ENCODE data around the gene PLBD1. TPM values are rescaled to one million over a fixed set of nuclear protein-coding genes. Genes with fewer than 3 reads are reported as not detected.

Gene PLBD1
- total RNA-seq, 2 experiments from 2014 or later: not detected

DNA sequence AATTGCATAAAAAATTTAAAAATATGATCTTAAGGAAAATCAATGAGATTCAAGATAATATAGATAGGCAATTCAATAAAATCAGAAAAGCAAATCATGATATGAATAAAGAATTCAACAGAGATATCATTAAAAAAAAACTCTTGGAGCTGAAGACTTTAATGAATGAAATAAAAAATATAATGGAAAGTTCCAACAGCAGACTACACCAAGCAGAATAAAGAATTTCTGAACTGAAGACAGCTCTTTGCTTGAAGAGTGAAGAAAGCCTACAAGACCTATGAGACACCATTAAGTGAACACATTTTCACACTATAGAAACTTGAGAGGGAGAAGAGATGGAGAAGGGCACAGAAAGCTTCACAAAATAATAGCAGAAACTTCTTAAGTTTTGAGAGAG is 45.9 kb downstream of the PLBD1 start:
- H3K27me3 Mint-ChIP-seq: peaks cover 2% of the 10 kb centered on the region
- no peak overlapping the region for H3K4me3 Mint-ChIP-seq
- peaks cover 22% of the 10 kb centered on the region for H3K9me3 Mint-ChIP-seq
- no peaks in the 10 kb centered on the region for H3K4me1 Mint-ChIP-seq
- no peaks in the 10 kb centered on the region for H3K36me3 Mint-ChIP-seq (ENCODE audit: low read depth)
- POLR2A ChIA-PET: no interaction called here
- CTCF ChIA-PET: interaction anchor here (0.5 kb wide), 1 partner anchor 124 kb away, joined by 3 read pairs; no protein-coding TSS in a partner anchor
- DNase-seq: no peak
- H3K27ac Mint-ChIP-seq: no peak overlapping the region

GRCh38 chr12:14514946-14515345 is 52.7 kb downstream of the PLBD1 start:
- DNase-seq: no peak
- no peak overlapping the region for H3K27ac Mint-ChIP-seq
- no peaks in the 10 kb centered on the region for H3K27me3 Mint-ChIP-seq
- H3K4me1 Mint-ChIP-seq: no peaks in the 10 kb centered on the region
- no peaks in the 10 kb centered on the region for H3K36me3 Mint-ChIP-seq (ENCODE audit: low read depth)
- no peak overlapping the region for H3K4me3 Mint-ChIP-seq
- CTCF ChIA-PET: no interaction called here
- no peaks in the 10 kb centered on the region for H3K9me3 Mint-ChIP-seq
- POLR2A ChIA-PET: no interaction called here

- ChIA-PET CTCF (no interaction called here), POLR2A (no interaction called here)
- Mint-ChIP-seq H3K27me3 (no peaks in the 10 kb centered on the region), H3K4me1 (no peaks in the 10 kb centered on the region), H3K36me3 (ENCODE audit: low read depth) (no peaks in the 10 kb centered on the region), H3K9me3 (no peaks in the 10 kb centered on the region), H3K4me3 (no peak overlapping the region), H3K27ac (no peak overlapping the region)
- no peak for DNase-seq
Measured at GRCh38 chr12:14514154-14514842, 53.4 kb downstream of the PLBD1 start.

- Mint-ChIP-seq H3K4me3 (no peak overlapping the region), H3K27me3 (no peaks in the 10 kb centered on the region), H3K27ac (no peak overlapping the region), H3K4me1 (no peaks in the 10 kb centered on the region), H3K36me3 (ENCODE audit: low read depth) (peaks cover 2% of the 10 kb centered on the region), H3K9me3 (no peaks in the 10 kb centered on the region)
- ChIA-PET CTCF (no interaction called here), POLR2A (no interaction called here)
- no peak for DNase-seq
Measured at GRCh38 chr12:14510574-14510973, 57.1 kb downstream of the PLBD1 start.

GRCh38 chr12:14505626-14506596 is 61.8 kb downstream of the PLBD1 start:
- Mint-ChIP-seq H3K27ac (no peak overlapping the region), H3K4me1 (no peaks in the 10 kb centered on the region), H3K9me3 (no peaks in the 10 kb centered on the region), H3K27me3 (no peaks in the 10 kb centered on the region), H3K4me3 (no peak overlapping the region), H3K36me3 (ENCODE audit: low read depth) (peaks cover 24% of the 10 kb centered on the region)
- ChIA-PET CTCF (interaction anchor here (0.7 to 1.1 kb wide), 2 partner anchors 282 to 647 kb away, joined by 3 read pairs; no protein-coding TSS in a partner anchor), POLR2A (no interaction called here)
- DNase-seq: no peak

- H3K9me3 Mint-ChIP-seq: peaks cover 5% of the 10 kb centered on the region
- H3K36me3 Mint-ChIP-seq (ENCODE audit: low read depth): peaks cover 84% of the 10 kb centered on the region
- CTCF ChIA-PET: interaction anchor here (1.0 to 1.7 kb wide), 2 partner anchors 9 to 130 kb away, joined by 3 to 4 read pairs; partner anchors contain the start of gene ATF7IP
- no peak overlapping the region for H3K4me3 Mint-ChIP-seq
- H3K27ac Mint-ChIP-seq: no peak overlapping the region
- H3K27me3 Mint-ChIP-seq: no peaks in the 10 kb centered on the region
- H3K4me1 Mint-ChIP-seq: peaks cover 2% of the 10 kb centered on the region
- POLR2A ChIA-PET: no interaction called here
- no peak for DNase-seq
Measured at GRCh38 chr12:14495326-14495725, 72.4 kb downstream of the PLBD1 start.

GRCh38 chr12:14482886-14483285 is 84.8 kb downstream of the PLBD1 start:
- no peak overlapping the region for H3K4me3 Mint-ChIP-seq
- H3K27me3 Mint-ChIP-seq: no peaks in the 10 kb centered on the region
- H3K4me1 Mint-ChIP-seq: no peaks in the 10 kb centered on the region
- ChIA-PET CTCF (no interaction called here), POLR2A (no interaction called here)
- H3K9me3 Mint-ChIP-seq: peaks cover 4% of the 10 kb centered on the region
- H3K36me3 Mint-ChIP-seq (ENCODE audit: low read depth): peaks cover 90% of the 10 kb centered on the region
- no peak for DNase-seq
- H3K27ac Mint-ChIP-seq: no peak overlapping the region

GRCh38 chr12:14482361-14482760 is 85.3 kb downstream of the PLBD1 start:
- Mint-ChIP-seq H3K9me3 (peaks cover 4% of the 10 kb centered on the region), H3K36me3 (ENCODE audit: low read depth) (peaks cover 89% of the 10 kb centered on the region), H3K27ac (no peak overlapping the region), H3K27me3 (no peaks in the 10 kb centered on the region), H3K4me3 (no peak overlapping the region), H3K4me1 (no peaks in the 10 kb centered on the region)
- DNase-seq: no peak
- ChIA-PET CTCF (interaction anchor here (1.0 to 1.9 kb wide), 2 partner anchors 14 to 244 kb away, joined by 3 to 10 read pairs; no protein-coding TSS in a partner anchor), POLR2A (no interaction called here)

DNA sequence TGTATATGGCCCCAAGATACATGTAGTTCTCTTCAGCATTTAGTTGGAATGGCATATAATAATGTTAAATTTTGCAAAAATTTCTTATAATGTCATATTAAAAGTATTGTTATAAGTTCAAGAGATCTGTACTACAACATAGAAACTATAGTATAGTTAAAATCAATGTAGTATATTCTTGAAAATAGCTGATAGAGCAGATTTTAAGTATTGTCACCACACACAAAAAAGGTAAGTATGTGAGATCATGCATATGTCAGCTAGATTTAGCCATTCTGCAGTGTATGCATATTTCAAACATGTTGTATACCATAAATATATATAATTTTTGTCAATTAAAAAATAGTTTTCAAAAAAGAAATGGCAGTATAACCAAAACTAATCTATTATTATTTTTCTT is 86.5 kb downstream of the PLBD1 start:
- H3K4me3 Mint-ChIP-seq: no peak overlapping the region
- DNase-seq: no peak
- H3K36me3 Mint-ChIP-seq (ENCODE audit: low read depth): peaks cover 82% of the 10 kb centered on the region
- no peak overlapping the region for H3K27ac Mint-ChIP-seq
- H3K9me3 Mint-ChIP-seq: peaks cover 4% of the 10 kb centered on the region
- no peaks in the 10 kb centered on the region for H3K4me1 Mint-ChIP-seq
- no peaks in the 10 kb centered on the region for H3K27me3 Mint-ChIP-seq
- ChIA-PET CTCF (interaction anchor here (0.7 to 1.9 kb wide), 3 partner anchors 13 to 243 kb away, joined by 3 to 10 read pairs (median 4); no protein-coding TSS in a partner anchor), POLR2A (no interaction called here)

DNA sequence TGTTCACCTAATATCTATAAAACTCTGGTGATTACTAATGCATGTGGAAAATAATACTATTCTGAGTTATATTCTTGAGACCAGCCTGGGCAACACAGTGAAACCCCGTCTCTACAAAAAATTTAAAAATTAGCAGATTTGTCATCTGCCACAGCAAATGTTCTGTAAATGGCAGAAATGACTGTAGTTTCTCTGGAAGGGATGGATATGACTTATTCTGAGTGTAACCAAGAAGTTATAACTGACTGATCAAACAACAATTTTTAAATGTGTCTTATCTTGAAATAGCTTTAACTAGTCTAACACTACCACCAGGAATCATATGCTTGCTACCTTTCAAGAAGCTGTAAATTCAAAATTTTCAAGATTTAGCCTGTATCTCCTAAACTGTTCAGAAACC is 88.7 kb downstream of the PLBD1 start:
- no peak overlapping the region for H3K4me3 Mint-ChIP-seq
- H3K27me3 Mint-ChIP-seq: no peaks in the 10 kb centered on the region
- no peak for DNase-seq
- ChIA-PET CTCF (interaction anchor here (1.4 kb wide), 1 partner anchor 25 kb away, joined by 4 read pairs; no protein-coding TSS in a partner anchor), POLR2A (no interaction called here)
- peaks cover 79% of the 10 kb centered on the region for H3K36me3 Mint-ChIP-seq (ENCODE audit: low read depth)
- H3K9me3 Mint-ChIP-seq: peaks cover 4% of the 10 kb centered on the region
- no peak overlapping the region for H3K27ac Mint-ChIP-seq
- H3K4me1 Mint-ChIP-seq: no peaks in the 10 kb centered on the region

- peaks cover 2% of the 10 kb centered on the region for H3K4me1 Mint-ChIP-seq
- ChIA-PET POLR2A (interaction anchor here (0.7 kb wide), 1 partner anchor 81 kb away, joined by 11 read pairs; no protein-coding TSS in a partner anchor), CTCF (interaction anchor here (0.8 kb wide), 1 partner anchor 19 kb away, joined by 3 read pairs; no protein-coding TSS in a partner anchor)
- no peak overlapping the region for H3K27ac Mint-ChIP-seq
- H3K4me3 Mint-ChIP-seq: no peak overlapping the region
- H3K36me3 Mint-ChIP-seq (ENCODE audit: low read depth): peaks cover 84% of the 10 kb centered on the region
- H3K9me3 Mint-ChIP-seq: peaks cover 33% of the 10 kb centered on the region
- H3K27me3 Mint-ChIP-seq: no peaks in the 10 kb centered on the region
- no peak for DNase-seq
Measured at GRCh38 chr12:14473707-14474287, 93.9 kb downstream of the PLBD1 start.

DNA sequence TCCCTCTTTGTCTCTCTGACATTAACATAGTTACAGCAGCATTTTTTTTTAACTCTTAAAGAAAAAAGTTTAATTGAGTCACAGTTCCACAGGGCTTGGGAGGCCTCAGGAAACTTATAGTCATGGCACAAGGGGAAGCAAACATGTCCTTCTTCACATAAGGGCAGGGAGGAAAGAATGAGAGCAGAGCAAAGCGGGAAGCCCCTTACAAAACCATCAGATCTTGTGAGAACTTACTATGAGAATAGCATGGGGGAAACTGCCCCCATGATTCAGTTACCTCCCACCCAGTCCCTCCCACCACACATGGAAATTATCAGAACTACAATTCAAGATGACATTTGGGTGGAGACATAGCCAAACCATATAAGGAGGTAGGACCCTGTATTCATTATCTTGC is 96.2 kb downstream of the PLBD1 start:
- Mint-ChIP-seq H3K36me3 (ENCODE audit: low read depth) (peaks cover 84% of the 10 kb centered on the region), H3K4me3 (no peak overlapping the region), H3K27ac (peak overlapping the region; percentile 41), H3K4me1 (peaks cover 2% of the 10 kb centered on the region), H3K27me3 (no peaks in the 10 kb centered on the region), H3K9me3 (peaks cover 38% of the 10 kb centered on the region)
- POLR2A ChIA-PET: no interaction called here
- CTCF ChIA-PET: no interaction called here
- no peak for DNase-seq
